Transverse colon (tissue), 4 donors: ENCODE results near the gene TTC31. TPM values are rescaled to one million over a fixed set of nuclear protein-coding genes. Genes with fewer than 3 reads are reported as not detected.
A peak's percentile ranks its signal among the peaks of the same experiment; 100 is the strongest.
"Not testable (repeated sequence)": the region's sequence is repeated elsewhere in the genome, so short reads cannot be mapped to it uniquely, and the experiment has no call there.

Source experiments
- DNase-seq: peaks from one replicate; pipeline ENCODE4 v3.0.0-alpha.2; 2019
- H3K27ac ChIP-seq, 4 donors: fragments of 200-600 bp; sonication (generic); 2 replicates each; pipeline ENCODE4 v1.5.1; 2016 to 2018; ENCODE audit warnings: inconsistent platforms in 4 of 4
- H3K27me3 ChIP-seq: fragments of 200-600 bp; sonication (generic); 2 replicates; pipeline ENCODE4 v1.5.1; 2017; ENCODE audit warnings: inconsistent platforms
- H3K36me3 ChIP-seq, 4 donors: fragments of 200-600 bp; sonication (generic); 2 replicates each; pipeline ENCODE4 v1.5.1; 2017 to 2019; ENCODE audit warnings: inconsistent platforms in 4 of 4
- H3K4me1 ChIP-seq, 4 donors: fragments of 200-600 bp; sonication (generic); 2 replicates each; pipeline ENCODE4 v1.5.1; 2017 to 2020; ENCODE audit warnings: inconsistent platforms in 4 of 4
- H3K4me3 ChIP-seq, 4 donors: fragments of 200-600 bp; sonication (generic); 1 replicate in 1 of 4; 2 replicates in 3 of 4; pipeline versions ENCODE4 v1.5.1 to v1.6.1; 2017 to 2019; ENCODE audit warnings: inconsistent platforms in 4 of 4
- H3K9me3 ChIP-seq, 2 donors: fragments of 200-600 bp; sonication (generic); 2 replicates each; pipeline ENCODE4 v1.5.1; 2017 to 2019; ENCODE audit warnings: inconsistent platforms in 2 of 2
- CTCF ChIP-seq, 5 experiments: fragments of 200-600 bp in 3 of 5; fragments of 450-650 bp in 2 of 5; sonication (generic) in 3 of 5; IDR thresholded peaks; 1 replicate in 2 of 5; 2 replicates in 3 of 5; pipeline ENCODE4 v1.5.1; 2016 to 2017; ENCODE audit warnings: antibody characterized with exemption in 5 of 5, inconsistent platforms in 3 of 5, mild to moderate bottlenecking in 2 of 5, moderate library complexity in 1 of 5
- EP300 ChIP-seq: sonication (generic); formaldehyde crosslinking; IDR thresholded peaks from one replicate; pipeline ENCODE4 v1.6.1; 2017; ENCODE audit warnings: antibody characterized with exemption, low read depth
- POLR2A ChIP-seq: fragments of 450-650 bp; IDR thresholded peaks from one replicate; pipeline ENCODE4 v1.6.1; 2016; ENCODE audit warnings: antibody characterized with exemption, mild to moderate bottlenecking, moderate library complexity
- POLR2AphosphoS5 ChIP-seq, 3 donors: sonication (generic); formaldehyde crosslinking; IDR thresholded peaks; one replicate each; pipeline ENCODE4 v1.6.1; 2016; ENCODE audit warnings: antibody characterized with exemption in 3 of 3
- WGBS, 2 donors: methylation state at CpG; one replicate each; pipeline ENCODE4 v1.1.5; 2018; ENCODE audit warnings: low coverage in 1 of 2; 5-methylcytosine and 5-hydroxymethylcytosine counted together
- in situ Hi-C, 4 donors: fragments of 200-750 bp; cut with MboI; loops; one replicate each; pipeline versions ENCODE4 v1.15.0 to v1.15.1; 2017; ENCODE audit warnings: low sequenced_read_pairs in 3 of 4, low pct_ligation_motif_present in 1 of 4, low pct_unique_long_range_greater_than_20kb in 1 of 4
- intact Hi-C: fragments of 100-400 bp; cut with DNase I; formaldehyde crosslinking; loops from one replicate; pipeline ENCODE4 v1.15.1; 2023; ENCODE audit warnings: low total_unique reads
- total RNA-seq, 4 donors: library from RNA; depleted of rRNA; stranded (reverse); fragments of >200 nt; gene quantifications; one replicate each; pipeline ENCODE4 v1.1.0, GENCODE V29; 2016

The TTC31 gene
- total RNA-seq, 4 donors from 2014 or later: 16.9 to 36.0 (median 32.0) TPM

GRCh38 chr2:74481961-74482800 lies 700 bp upstream of the TTC31 start:
- H3K36me3 ChIP-seq: peaks cover 0 to 11% (median 4%) of the 10 kb centered on the region in 4 donors
- TF ChIP-seq CTCF (IDR thresholded peaks at IDR 0.05): no peak
- TF ChIP-seq EP300: no peak
- TF ChIP-seq POLR2A: no peak
- TF ChIP-seq POLR2AphosphoS5 (IDR thresholded peaks at IDR 0.05): no peak
- peak overlapping the region; percentile 88 to 97 (median 94) for H3K27ac ChIP-seq
- H3K9me3 ChIP-seq: no peaks in the 10 kb centered on the region
- WGBS, 2 donors: 2% methylated on average over 66 of the region's 80 CpGs; no CpG with 5 or more reads in 1 of the 2 donors
- H3K27me3 ChIP-seq: no peaks in the 10 kb centered on the region
- H3K4me3 ChIP-seq: peak overlapping the region; percentile 72 to 88 (median 82)
- intact Hi-C loops (loop anchor here (2.0 to 5.0 kb wide), 2 partner anchors 49 to 105 kb away; no protein-coding TSS in a partner anchor), in situ Hi-C loops (loop anchor here in 3 of 4 donors (10.0 to 25.0 kb wide), 2 partner anchors 103 to 105 kb away; no protein-coding TSS in a partner anchor)
- peak; percentile 35 for DNase-seq
- peaks cover 15 to 29% (median 23%) of the 10 kb centered on the region in 4 donors for H3K4me1 ChIP-seq

- in situ Hi-C loops: loop anchor here in 3 of 4 donors (10.0 to 25.0 kb wide), 2 partner anchors 101 to 104 kb away; no protein-coding TSS in a partner anchor
- not testable (repeated sequence) for DNase-seq, H3K27me3 ChIP-seq, H3K9me3 ChIP-seq
- intact Hi-C loops: loop anchor here (2.0 to 5.0 kb wide), 3 partner anchors 23 to 104 kb away; partner anchors contain the start of gene PCGF1
- WGBS, 2 donors: 82 to 88% methylated on average over 16 to 19 of the region's 19 CpGs
- peaks cover 15 to 29% (median 23%) of the 10 kb centered on the region in 4 donors for H3K4me1 ChIP-seq
- H3K4me3 ChIP-seq: peak overlapping the region; percentile 72 to 88 (median 82)
- peaks cover 0 to 11% (median 4%) of the 10 kb centered on the region in 4 donors for H3K36me3 ChIP-seq
- H3K27ac ChIP-seq: peak overlapping the region in 3 of 4 donors; percentile 93 to 97 (median 94)
Observed at GRCh38 chr2:74483675-74484164, 839 bp downstream of the TTC31 start.

GRCh38 chr2:74486141-74486540 lies 3.3 kb downstream of the TTC31 start:
- intact Hi-C loops: no loop called here
- H3K4me3 ChIP-seq: no peak overlapping the region
- H3K9me3 ChIP-seq: no peaks in the 10 kb centered on the region
- no peak overlapping the region for H3K27ac ChIP-seq
- H3K36me3 ChIP-seq: peaks cover 0 to 21% (median 10%) of the 10 kb centered on the region in 4 donors
- TF ChIP-seq POLR2A (no peak), CTCF (IDR thresholded peaks at IDR 0.05) (no peak), POLR2AphosphoS5 (IDR thresholded peaks at IDR 0.05) (no peak), EP300 (no peak)
- in situ Hi-C loops: loop anchor here (5.0 to 25.0 kb wide), 3 partner anchors 96 to 101 kb away; no protein-coding TSS in a partner anchor
- H3K4me1 ChIP-seq: peaks cover 12 to 22% (median 17%) of the 10 kb centered on the region in 4 donors
- no peaks in the 10 kb centered on the region for H3K27me3 ChIP-seq
- DNase-seq: no peak
- WGBS, 2 donors: 90 to 96% methylated on average over 2 of the region's 2 CpGs

- Histone ChIP-seq H3K9me3 (no peaks in the 10 kb centered on the region), H3K27ac (no peak overlapping the region), H3K4me1 (peaks cover 0 to 6% (median 2%) of the 10 kb centered on the region in 4 donors), H3K4me3 (no peak overlapping the region), H3K36me3 (peaks cover 0 to 41% (median 21%) of the 10 kb centered on the region in 4 donors), H3K27me3 (no peaks in the 10 kb centered on the region)
- DNase-seq: no peak
- WGBS, 2 donors: 81 to 91% methylated on average over 2 to 9 of the region's 9 CpGs
- TF ChIP-seq POLR2AphosphoS5 (IDR thresholded peaks at IDR 0.05) (no peak), EP300 (no peak), POLR2A (no peak), CTCF (IDR thresholded peaks at IDR 0.05) (no peak)
- in situ Hi-C loops (loop anchor here (5.0 to 25.0 kb wide), 3 partner anchors 93 to 98 kb away; no protein-coding TSS in a partner anchor), intact Hi-C loops (no loop called here)
Observed at GRCh38 chr2:74488643-74489481, 6.0 kb downstream of the TTC31 start.
